ENCODE measurements around the gene UBQLN4. TPM values are rescaled to one million over a fixed set of nuclear protein-coding genes. Genes with fewer than 3 reads are reported as not detected.

UBQLN4 gene
- total RNA-seq (2014; rRNA removed; shearing (Covaris generic)), result 23.0 and 24.4 TPM in 2 replicates

DNA sequence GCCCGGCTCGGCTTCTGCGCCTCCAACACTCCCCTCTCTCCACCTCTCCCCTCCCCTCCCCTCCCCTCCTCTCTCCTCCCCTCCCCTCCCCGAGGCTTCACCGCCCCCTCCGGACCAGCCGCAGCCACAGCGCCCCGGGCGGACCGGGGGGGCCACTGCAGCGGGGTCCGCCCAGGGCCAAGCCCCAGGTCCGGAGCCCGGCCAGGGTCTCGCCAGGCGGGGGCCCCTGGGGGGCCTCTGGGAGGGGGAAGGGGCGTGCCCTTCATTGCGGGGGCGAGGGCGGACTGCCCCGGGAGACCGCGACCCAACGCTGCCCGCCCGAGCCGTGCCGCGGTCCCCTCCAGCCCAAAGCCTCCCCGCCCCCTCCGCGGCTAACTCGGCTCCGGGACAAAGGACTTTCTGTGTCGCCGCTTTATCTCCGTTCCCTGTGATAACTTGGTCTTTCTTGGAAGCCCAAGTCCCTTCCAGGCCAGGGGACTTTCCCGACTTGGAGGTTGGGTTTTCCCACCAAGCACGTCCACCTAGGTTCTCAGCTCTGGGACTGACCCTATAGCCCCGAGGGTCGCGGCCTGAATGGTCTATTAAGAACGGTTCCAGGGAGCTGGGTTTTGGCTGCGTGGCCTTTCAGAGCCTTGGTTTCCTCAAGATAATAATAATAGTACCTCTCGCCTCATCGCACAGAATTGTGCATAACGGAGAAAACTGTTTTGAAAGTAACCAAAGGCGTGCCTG is at the start of gene UBQLN4:
Gene UBQLN4, minus strand, starts transcription at position 31 of the 732 bp plus-strand sequence. CDS start 97 bp downstream, outside the sequence.
- peak; percentile 72 for DNase-seq (ENCODE audit: low spot score)

DNA sequence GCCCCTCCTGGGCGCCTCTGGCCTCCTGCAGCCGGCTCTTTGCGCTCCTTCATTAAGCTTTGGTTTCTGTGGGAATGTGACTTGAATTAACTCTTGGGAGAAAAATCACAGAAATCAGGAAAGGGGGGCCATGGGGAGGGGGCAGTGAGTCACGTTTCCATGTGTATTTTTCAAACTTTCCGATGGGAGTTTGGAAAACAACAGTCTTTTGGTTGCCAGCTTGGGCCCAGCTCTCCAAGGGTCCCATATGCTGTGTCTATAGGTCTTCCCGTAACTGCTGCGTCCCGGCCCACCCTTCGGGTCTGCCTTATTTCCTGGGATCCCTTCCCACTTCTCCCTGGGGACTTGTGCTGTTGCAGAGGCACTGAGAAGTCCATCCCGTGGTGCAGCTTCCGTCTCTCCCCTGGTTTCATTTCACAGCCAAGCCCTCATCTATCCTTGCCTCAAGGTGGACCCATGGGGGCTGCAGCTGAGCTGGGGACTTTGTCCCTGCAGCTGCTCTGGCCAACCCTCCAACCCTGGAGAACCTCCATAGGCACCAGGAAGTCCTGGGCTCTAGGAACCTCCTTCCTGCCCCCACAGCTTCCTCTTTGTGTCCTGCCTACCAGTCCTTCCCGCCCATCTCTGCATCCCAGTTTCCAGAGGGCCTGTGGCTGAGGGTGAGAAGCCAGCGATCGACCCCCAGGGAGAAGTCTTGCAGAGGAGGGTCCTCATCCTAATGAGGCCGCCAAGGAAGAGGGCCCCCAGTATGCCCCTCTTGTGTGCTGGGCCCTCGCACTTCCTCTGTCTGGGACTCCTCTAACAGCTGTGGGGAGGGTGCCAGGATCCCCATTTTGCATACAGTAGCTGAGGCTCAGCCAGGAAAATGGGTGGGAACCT is 49.3 kb upstream of the UBQLN4 start:
- no peak for DNase-seq (ENCODE audit: low spot score)

DNA sequence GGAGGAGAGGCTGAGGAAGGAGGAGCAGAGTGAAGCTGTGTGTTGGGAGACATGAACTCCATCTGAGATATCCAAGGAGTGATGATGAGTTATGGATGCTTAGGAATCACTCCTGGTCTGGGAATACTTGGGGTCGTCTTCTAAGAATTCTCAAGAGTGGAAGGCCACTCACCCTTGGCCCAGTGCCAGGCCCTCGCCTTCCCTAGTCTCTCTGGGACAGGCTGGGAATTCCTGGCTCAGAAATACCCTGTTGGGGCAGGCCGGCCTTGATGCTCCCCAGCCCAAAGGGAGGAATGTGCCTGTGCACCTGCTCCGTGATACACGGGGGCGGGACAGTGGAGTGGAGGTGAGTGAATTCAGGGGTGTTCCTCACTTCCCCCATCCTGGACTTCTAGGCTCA is 48.3 kb upstream of the UBQLN4 start:
- DNase-seq (ENCODE audit: low spot score), result no peak

DNA sequence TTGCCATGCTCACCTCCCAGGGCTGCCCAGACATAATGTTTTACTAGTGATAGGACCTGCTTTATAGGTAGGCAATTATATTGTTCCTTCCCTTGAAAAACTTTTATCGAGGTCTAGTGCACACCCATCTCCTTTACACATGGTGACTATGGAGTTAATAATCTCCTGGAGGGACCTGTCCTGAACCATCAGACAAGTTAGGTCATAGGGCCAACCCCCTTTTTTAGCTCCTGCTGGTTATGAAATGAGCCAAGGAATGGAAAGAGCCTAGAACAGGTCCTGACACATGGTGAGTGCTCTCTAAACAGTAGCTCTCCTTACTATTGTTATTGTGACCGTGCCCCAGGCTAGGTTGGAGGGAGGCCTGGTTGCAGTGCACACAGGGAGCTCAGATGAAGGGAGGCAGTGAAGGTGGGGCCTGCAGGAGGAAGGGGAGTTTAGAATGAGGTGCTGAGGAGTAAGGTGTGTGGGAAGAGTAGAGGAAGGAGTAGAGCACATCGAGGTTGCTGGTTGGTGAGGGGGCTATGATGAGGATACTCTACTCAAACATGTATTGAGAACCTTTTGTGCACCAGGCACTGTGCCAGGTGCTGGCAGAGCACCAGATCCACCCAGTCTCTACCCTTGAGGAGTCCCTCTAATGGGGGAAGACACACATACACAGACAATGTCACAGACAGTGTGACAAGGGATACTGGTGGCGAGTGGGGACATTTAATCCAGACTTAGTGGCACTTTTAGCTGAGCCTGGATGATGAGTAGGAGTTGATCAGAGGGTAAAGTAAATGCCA is 46.8 kb upstream of the UBQLN4 start:
- no peak for DNase-seq (ENCODE audit: low spot score)

DNA sequence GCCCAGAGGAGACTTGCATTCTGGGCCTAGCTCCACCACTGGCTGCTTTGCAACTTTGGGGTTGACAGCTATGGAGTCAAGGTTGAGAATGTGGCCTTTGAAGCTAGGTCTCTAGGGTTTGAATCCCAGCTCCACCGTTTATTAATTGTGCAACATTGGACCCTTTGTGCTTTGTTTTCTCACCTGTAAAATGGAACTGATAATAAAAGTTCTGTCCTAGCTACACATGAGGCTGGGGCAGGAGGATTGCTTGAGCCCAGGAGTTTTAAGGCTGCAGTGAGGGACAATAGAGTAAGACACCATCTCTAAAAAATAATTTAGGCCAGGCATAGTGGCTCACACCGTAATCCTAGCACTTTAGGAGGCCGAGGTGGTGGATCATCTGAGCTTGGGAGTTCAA is 45.7 kb upstream of the UBQLN4 start:
- DNase-seq (ENCODE audit: low spot score), result no peak

DNA sequence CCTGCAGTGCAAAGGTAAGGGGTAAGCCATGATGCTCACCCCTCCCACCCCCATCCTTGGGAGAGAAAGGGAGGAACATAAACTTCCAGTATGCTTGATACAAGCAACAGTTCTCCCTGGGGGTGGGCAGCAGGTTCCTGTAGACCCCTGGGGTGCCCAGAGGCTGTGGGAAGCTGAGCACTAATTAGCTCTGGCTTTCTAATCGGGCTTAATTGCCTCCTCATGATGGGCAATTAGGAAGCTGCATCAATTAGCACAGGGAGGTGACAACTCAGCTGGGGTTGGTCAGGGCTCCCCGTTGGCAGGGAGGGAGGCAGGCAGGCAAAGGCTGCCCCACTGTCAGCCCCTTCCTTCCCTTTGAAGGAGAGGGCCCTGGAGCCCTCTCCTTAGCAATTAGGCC is 45.2 kb upstream of the UBQLN4 start:
- no peak for DNase-seq (ENCODE audit: low spot score)

DNA sequence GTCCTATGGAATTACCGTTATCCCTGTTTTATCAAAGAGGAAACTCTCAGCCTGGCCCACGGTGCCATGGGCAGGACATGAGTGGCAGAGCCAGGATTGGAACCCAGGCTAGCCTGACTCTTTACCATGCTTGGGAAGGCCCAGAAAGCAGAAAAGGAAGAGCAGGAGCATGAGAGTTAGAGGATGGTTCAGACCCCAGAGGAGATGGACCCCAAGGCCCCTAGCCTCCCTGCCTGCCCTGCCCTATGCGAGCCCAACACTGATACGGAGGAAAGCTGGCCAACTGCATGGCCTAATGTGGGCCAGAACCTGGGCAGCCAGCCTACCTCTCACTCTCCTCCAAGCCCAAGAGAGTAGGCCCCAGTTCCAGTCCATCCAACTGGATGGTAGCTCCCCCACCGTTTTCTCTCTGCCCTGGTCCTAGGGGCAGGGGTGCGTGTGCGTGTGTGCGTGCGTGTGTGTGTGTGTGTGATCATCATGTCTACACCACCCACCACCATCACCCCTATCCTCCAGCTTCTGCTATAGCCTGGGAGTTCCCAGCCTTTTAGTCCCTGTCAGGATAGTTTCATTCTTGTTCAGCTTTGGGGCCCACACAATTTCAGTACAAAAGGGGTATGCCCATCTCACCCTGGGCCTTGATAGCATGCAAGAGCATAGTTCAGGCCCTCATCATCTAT is 44.0 kb upstream of the UBQLN4 start:
- DNase-seq (ENCODE audit: low spot score), result no peak

DNA sequence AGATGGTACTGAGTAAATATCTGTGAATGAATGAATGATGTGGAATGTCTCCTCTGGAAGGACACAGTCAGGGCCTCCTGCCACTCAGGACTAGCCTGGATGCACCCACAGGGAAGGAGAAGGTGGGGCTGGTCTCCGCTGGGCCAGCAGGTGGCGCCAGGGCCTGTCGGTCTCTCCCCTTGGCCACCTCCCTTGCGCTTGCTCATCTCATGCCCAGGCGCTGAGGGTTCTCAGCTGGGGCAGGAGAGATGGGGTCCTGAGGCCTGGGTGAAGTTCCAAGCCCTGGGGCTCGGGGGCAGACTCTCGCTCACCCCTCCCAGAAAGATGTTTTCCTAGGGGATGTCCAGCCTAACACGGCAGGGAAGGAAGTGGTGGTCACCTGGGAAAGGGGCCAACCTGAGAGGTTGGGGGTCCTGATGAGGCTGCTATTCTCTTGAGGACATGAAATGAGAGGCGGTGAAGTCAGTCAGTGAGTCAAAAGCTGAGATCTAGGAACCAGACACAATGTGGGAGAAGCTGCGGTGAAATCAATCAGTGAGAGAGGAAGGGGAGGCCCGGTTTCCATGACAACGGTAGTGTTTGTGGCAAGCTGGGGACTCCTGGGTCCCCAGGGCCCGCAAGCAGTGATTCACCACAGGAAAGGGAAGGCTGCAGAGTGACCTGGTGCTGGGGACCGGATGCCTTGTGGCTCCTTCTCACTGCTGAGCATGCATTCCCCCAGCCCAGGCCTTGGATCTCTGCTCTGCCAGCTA is 43.2 kb upstream of the UBQLN4 start:
- DNase-seq (ENCODE audit: low spot score), result peak; percentile 80

DNA sequence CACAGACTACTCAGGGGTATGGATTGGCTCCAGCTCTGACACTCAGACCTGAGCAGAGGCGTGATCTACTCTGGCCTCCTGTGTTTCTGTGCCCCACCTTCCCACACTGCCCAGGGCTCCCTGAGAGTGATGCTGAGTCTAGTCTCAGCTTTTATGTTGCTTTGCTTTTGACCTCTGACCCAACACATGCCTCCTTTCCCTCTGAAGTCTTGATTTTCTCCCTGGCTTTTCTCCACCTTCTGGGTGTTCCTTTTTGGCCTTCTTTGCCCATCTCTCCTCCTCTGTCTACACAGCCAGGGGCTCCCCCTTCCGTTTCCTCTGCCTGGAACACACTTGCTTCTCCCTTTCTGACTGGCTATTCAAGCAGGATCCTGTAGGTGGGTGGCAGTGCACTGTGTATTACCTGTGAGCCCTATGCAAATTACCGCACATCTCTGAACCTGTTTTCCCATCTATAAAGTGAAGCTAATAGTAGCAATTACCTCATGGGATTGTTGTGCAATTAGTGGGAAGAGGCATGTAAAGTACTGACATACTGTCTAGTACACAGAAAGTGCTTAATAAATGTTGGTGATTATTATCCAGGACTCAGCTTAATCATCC is 42.4 kb upstream of the UBQLN4 start:
- no peak for DNase-seq (ENCODE audit: low spot score)

DNA sequence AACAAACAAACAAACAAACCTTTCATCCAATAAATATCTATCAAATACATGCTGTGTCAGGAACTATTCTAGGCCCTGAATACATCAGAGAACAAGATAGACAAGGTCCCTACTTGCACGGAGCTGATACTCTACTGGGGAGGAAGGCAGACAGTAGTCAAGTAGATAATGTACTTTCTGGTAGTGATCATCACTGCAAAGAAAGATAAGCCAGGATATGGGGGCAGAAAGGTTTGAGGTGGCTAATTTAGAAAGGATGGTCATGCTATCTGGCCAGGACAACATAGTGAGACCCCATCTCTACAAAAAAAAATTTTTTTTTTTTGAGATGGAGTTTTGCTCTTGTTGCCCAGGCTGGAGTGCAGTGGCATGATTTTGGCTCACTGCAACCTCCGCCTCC is 38.0 kb upstream of the UBQLN4 start:
- no peak for DNase-seq (ENCODE audit: low spot score)

DNA sequence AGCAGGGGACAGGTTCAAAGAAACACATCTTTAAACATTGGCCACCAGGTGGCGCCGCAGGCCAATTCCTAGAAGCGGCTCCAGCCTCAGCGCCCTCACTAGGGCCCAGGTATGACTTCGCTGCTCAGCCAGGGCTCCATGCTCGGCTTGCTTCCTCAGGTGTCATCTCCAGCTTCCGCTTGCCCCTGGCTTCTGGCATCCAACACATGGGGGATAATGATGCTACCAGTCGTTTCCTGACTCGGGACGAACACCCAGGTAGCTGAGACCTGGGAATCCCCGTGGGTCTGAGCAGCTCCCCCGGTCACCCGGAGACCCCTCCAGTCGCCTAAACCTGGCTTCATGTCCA is 37.2 kb upstream of the UBQLN4 start:
- DNase-seq (ENCODE audit: low spot score), result peak; percentile 69

DNA sequence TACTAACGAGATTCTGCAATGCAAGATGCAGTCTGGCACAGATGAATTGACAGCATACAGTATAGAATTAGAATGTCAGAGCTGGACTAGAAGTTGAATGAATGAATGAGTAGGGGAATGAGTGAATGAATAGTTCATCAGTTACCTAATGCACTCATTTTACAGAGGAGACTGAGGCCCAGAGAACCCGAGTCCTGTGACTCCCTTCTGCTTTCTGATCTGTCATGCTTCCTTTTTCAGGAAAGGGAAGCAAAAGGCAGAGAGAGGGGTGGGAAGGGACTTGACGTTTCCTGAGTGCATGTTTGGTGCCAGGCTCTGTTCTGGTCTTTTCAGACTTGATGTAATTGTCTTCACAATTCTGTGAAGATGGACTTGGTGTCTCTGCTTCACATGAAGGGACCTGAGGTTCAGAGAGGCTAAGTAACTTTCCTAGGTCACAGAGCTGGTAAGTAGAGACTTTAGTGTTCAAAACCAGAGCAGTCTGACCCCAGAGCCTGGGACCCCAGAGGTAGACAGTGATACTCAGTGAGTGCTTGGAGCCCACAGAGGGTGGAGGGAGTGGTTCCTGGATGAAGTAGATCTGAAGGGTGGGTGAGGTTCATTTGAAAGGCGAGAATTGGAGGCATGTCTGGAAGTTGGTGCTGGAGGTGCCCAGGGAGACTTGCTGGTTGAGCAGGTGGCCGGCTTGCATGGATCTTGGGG is 36.7 kb upstream of the UBQLN4 start:
- no peak for DNase-seq (ENCODE audit: low spot score)

DNA sequence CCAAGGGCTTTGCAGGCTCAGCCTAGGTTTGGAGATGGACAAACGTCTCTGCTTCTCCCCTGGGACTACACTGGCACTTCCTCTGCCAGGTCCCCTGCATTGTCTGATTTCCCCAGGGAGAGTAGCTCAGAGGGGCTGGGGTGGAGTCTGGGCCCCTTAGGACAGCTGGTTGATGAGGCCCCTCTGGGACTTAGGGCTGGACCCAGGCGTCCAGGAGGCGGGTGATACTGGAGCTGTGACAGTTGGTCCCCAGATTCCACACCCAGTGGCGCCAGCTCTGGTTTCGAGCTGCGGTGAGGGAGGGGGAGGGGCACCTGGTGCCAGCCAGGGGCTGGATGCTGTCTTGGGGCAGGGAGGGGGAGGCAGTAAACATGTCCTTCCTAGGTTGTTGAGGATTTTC is 36.1 kb upstream of the UBQLN4 start:
- DNase-seq (ENCODE audit: low spot score), result no peak

DNA sequence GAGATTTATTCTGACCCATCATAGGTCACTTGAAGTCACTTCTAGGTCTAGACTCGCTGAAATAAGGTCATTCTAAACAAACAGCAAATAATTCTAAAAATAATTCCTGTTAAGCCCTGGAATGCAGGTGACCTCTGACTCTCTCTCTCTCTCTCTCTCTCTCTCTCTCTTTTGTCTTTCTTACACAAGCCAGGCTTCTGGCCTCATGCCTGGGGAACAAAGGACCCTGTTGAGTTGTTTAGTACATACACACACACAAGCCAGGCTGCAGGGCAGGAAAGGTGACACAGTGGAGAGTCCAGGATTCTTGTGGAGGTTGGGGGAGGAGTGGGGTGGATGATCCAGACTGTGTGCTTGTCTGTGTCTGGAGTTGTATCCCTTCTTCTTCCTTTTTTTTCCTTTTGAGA is 32.7 kb upstream of the UBQLN4 start:
- peak; percentile 36 for DNase-seq (ENCODE audit: low spot score)

DNA sequence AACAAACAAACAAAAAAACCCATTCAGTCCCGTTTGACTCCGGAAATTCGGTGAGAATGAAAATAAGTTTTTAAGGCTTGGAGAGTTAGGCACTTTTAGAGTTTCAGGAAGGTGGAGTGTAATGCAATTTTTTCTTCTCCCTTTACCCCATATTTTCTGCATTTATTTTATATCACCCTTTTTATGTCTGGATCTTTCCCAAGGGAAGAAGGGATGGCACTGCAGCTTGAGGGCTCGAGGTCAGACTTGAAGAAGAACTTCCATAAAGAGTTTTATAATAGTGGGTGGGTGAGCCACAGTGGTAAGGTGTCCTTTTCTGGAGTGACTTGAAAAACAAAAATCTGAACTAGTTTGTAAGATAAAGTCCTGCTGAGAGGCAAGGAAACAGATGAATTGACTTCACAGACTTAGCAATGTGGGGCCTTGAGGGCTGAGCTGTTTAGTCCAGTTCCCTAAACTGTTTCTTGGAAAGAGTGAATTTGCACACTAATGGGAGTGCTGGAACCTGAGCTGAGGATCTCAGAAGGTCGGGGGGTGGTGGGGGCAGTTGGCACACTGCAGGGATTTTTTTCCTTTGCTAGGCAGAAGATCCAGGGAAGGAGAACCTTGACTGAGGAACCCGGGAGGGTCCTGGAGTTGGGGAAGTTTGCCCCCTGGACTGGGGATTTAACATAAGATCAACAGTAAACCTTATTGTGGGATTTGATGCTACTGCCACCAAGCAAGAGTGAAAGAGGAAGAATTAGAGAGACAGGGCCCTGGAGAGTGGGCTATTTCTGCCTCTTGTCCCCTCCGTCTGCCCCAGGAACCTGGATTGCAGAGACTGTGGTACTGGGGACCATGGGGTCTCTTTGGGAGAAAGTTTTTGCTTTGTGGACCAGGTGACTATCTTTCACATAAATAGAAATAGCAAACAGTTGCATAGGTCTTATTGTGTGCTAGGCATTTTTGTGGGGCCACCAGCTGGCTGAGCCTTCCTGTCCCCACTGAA is 30.5 kb upstream of the UBQLN4 start:
- no peak for DNase-seq (ENCODE audit: low spot score)

DNA sequence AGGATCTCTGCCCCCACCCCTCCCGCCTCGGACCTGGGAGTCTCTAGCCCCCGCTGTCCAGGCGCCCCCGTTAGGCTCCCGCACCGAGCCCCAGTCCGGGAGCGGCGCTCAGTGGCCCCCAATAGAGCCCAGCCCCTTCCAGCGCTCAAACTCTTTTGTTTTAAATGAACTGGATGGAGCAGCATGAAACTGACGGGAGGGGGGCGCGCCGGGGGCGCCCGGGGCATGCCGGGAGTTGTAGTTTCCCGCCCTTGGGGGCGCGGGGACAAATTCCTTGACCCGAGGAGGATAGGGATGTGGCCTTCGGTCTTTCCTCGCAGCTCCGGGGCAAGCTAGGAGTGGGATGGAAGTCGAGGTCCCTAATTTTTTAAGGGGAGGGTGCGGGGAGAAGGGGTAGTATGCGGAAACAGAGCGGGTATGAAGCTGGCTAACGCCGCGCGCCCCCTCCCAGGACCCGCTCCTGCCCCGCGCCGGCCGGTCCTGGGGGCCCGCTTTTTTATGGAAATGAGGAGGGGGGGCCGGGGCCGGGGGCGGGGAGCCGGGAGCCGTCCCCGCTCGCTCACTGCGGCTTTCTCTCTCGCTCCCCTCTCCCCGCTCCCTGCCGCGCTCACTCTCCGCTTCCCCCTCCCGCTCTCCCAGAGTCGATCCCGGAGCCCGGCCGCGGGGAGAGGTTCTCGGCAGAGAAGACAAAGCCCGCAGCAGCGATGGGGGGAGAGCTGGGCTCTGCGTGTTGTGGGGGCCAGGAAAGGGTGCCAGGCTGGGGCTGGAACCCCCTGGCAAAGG is 28.9 kb upstream of the UBQLN4 start, which contains the start of gene MEX3A:
Gene MEX3A, minus strand, starts transcription at position 157 of the 783 bp plus-strand sequence. CDS start 467 bp downstream, outside the sequence.
- peak; percentile 42 for DNase-seq (ENCODE audit: low spot score)

DNA sequence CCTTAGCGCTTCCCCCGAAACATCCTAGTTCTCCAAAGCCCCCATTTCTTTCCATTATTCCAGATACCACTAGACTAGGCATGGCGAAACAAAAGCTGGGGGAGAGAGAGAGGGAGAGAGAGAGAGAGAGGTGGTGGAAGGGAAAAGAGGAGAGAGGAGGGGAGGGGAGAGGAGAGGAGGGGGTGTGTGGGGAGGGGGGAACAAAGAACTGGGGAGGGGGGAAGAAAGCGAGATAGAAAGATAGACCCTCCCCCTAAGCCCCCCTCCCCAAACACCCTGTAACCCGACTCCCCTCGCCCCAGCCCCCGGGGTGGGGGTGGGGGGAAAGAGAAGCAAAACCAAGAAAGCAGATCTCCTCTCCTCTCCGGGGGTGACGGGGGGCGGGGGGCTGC is 28.3 kb upstream of the UBQLN4 start:
- DNase-seq (ENCODE audit: low spot score), result no peak
